ENCODE data around the gene PTDSS2. TPM values are rescaled to one million over a fixed set of nuclear protein-coding genes. Genes with fewer than 3 reads are reported as not detected.
A peak's percentile ranks its signal among the peaks of the same experiment; 100 is the strongest.

Gene PTDSS2
- polyA plus RNA-seq, 3 donors, result 9.3 to 18.3 (median 12.4) TPM

DNA sequence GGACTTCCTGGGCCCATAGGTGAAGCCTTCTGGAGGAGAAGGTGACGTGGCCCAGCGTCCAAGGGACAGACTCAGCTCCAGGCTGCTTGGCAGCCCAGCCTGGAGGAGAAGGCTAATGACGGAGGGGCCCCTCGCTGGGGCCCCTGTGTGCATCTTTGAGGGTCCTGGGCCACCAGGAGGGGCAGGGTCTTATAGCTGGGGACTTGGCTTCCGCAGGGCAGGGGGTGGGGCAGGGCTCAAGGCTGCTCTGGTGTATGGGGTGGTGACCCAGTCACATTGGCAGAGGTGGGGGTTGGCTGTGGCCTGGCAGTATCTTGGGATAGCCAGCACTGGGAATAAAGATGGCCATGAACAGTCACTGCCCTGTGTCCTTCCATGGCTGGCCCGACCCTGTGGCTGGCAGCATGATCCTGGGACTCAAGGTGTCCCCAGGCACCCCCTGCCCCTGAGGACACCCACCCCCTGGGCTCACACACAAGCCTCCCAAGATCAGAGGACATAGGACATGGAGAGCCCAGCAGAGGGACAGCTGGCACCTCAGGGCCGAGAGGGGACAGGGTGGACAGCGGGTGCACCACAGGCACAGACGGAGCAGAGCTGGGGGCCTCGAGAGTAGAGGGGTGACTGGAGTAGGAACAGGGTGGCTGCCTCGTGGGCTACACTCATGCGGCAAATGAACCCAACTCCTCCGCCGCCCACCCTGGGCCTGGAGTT is 45.4 kb upstream of the PTDSS2 start:
- Histone ChIP-seq H3K4me3 (replicated peaks in 1 of 3; ENCODE audit: low read depth in 2 of 3, low read length in 3 of 3) (no peak overlapping the region), H3K9ac (ENCODE audit: insufficient read depth, low read length, poor library complexity, severe bottlenecking) (no peak overlapping the region), H3K4me2 (replicated peaks; ENCODE audit: extremely low read depth, low read length, poor library complexity, severe bottlenecking) (no peak overlapping the region), H3K9me3 (replicated peaks in 1 of 2; ENCODE audit: control insufficient read depth in 1 of 2, insufficient read depth in 1 of 2, low read length in 2 of 2) (peaks cover 4 to 6% of the 10 kb centered on the region in 2 donors), H3K27ac (ENCODE audit: low read depth in 1 of 2, low read length in 2 of 2) (no peak overlapping the region), H4K20me1 (ENCODE audit: insufficient read depth, low read length) (peaks cover 2% of the 10 kb centered on the region), H3K27me3 (ENCODE audit: control insufficient read depth in 2 of 2, insufficient read depth in 2 of 2, low read length in 2 of 2) (no peaks in the 10 kb centered on the region), H3K4me1 (ENCODE audit: control insufficient read depth in 1 of 2, insufficient read depth in 2 of 2, low read length in 2 of 2) (peaks cover 15 to 21% of the 10 kb centered on the region in 2 donors), H3K79me2 (ENCODE audit: insufficient read depth, low read length) (no peaks in the 10 kb centered on the region), H2AFZ (ENCODE audit: insufficient read depth, low read depth, low read length, poor library complexity, severe bottlenecking) (no peak overlapping the region), H3K36me3 (replicated peaks in 1 of 2; ENCODE audit: control insufficient read depth in 1 of 2, insufficient read depth in 2 of 2, low read length in 2 of 2) (peaks cover 0 to 2% of the 10 kb centered on the region in 2 donors)
- DNase-seq, result no peak
- Mint-ChIP-seq H3K27me3 (ENCODE audit: low read depth in 3 of 3) (peaks cover 1 to 17% (median 3%) of the 10 kb centered on the region in 3 donors), H3K9me3 (peaks cover 0 to 6% (median 3%) of the 10 kb centered on the region in 7 donors), H3K4me3 (no peak overlapping the region), H3K27ac (peak overlapping the region in 5 of 7 donors; percentile 28 to 68 (median 46)), H3K4me1 (peaks cover 7% of the 10 kb centered on the region), H3K36me3 (no peaks in the 10 kb centered on the region)
- TF ChIP-seq, protein P1, sequence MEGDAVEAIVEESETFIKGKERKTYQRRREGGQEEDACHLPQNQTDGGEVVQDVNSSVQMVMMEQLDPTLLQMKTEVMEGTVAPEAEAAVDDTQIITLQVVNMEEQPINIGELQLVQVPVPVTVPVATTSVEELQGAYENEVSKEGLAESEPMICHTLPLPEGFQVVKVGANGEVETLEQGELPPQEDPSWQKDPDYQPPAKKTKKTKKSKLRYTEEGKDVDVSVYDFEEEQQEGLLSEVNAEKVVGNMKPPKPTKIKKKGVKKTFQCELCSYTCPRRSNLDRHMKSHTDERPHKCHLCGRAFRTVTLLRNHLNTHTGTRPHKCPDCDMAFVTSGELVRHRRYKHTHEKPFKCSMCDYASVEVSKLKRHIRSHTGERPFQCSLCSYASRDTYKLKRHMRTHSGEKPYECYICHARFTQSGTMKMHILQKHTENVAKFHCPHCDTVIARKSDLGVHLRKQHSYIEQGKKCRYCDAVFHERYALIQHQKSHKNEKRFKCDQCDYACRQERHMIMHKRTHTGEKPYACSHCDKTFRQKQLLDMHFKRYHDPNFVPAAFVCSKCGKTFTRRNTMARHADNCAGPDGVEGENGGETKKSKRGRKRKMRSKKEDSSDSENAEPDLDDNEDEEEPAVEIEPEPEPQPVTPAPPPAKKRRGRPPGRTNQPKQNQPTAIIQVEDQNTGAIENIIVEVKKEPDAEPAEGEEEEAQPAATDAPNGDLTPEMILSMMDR (IDR thresholded peaks at IDR 0.05), result no peak
- intact Hi-C loops (cut with micrococcal nuclease), result loop anchor here in 1 of 2 donors (5.0 kb wide), 2 partner anchors 103 to 167 kb away; partner anchors contain the start of genes PSMD13, RNH1 and SIRT3
- 97% methylated on average over 7 of the region's 14 CpGs for WGBS (ENCODE audit: insufficient coverage)

GRCh38 chr11:405323-405953 is 44.6 kb upstream of the PTDSS2 start:
- intact Hi-C loops (cut with micrococcal nuclease), result loop anchor here in 1 of 2 donors (5.0 kb wide), 2 partner anchors 102 to 168 kb away; partner anchors contain the start of genes PSMD13, RNH1 and SIRT3
- peak overlapping the region in 3 of 7 donors; percentile 37 to 73 (median 63) for H3K27ac Mint-ChIP-seq
- WGBS (ENCODE audit: insufficient coverage), result 87% methylated on average over 16 of the region's 17 CpGs
- Histone ChIP-seq H3K27ac (ENCODE audit: low read depth in 1 of 2, low read length in 2 of 2) (no peak overlapping the region), H2AFZ (ENCODE audit: insufficient read depth, low read depth, low read length, poor library complexity, severe bottlenecking) (no peak overlapping the region), H3K79me2 (ENCODE audit: insufficient read depth, low read length) (no peaks in the 10 kb centered on the region), H3K9me3 (replicated peaks in 1 of 2; ENCODE audit: control insufficient read depth in 1 of 2, insufficient read depth in 1 of 2, low read length in 2 of 2) (no peaks in the 10 kb centered on the region), H3K36me3 (replicated peaks in 1 of 2; ENCODE audit: control insufficient read depth in 1 of 2, insufficient read depth in 2 of 2, low read length in 2 of 2) (peaks cover 0 to 2% of the 10 kb centered on the region in 2 donors), H3K4me3 (replicated peaks in 1 of 3; ENCODE audit: low read depth in 2 of 3, low read length in 3 of 3) (no peak overlapping the region), H3K4me2 (replicated peaks; ENCODE audit: extremely low read depth, low read length, poor library complexity, severe bottlenecking) (no peak overlapping the region), H3K9ac (ENCODE audit: insufficient read depth, low read length, poor library complexity, severe bottlenecking) (no peak overlapping the region), H3K4me1 (ENCODE audit: control insufficient read depth in 1 of 2, insufficient read depth in 2 of 2, low read length in 2 of 2) (peaks cover 15 to 21% of the 10 kb centered on the region in 2 donors), H4K20me1 (ENCODE audit: insufficient read depth, low read length) (peaks cover 4% of the 10 kb centered on the region), H3K27me3 (ENCODE audit: control insufficient read depth in 2 of 2, insufficient read depth in 2 of 2, low read length in 2 of 2) (no peaks in the 10 kb centered on the region)
- no peaks in the 10 kb centered on the region for H3K9me3 Mint-ChIP-seq
- no peak for DNase-seq
- TF ChIP-seq, protein P1 (IDR thresholded peaks at IDR 0.05), result no peak
- peaks cover 7% of the 10 kb centered on the region for H3K4me1 Mint-ChIP-seq
- H3K27me3 Mint-ChIP-seq (ENCODE audit: low read depth in 3 of 3), result peaks cover 0 to 12% (median 1%) of the 10 kb centered on the region in 3 donors
- no peaks in the 10 kb centered on the region for H3K36me3 Mint-ChIP-seq
- H3K4me3 Mint-ChIP-seq, result peak overlapping the region in 1 of 2 donors; percentile 30

Data from CD14-positive monocyte (primary cell).